GM12873 (cell line): Measurements from ENCODE around the gene HSPA5.

Source experiments
- CTCF ChIP-seq: IDR thresholded peaks from 2 replicates; pipeline ENCODE4 v1.5.1; 2012; ENCODE audit warnings: low read depth, mild to moderate bottlenecking, moderate library complexity, low read length, control low read depth; ENCODE audit not compliant: insufficient read depth; ENCODE audit errors: missing control alignments

The HSPA5 gene

GRCh38 chr9:125258160-125258785 is 17.1 kb upstream of the HSPA5 start:
- TF ChIP-seq CTCF, result no peak

DNA sequence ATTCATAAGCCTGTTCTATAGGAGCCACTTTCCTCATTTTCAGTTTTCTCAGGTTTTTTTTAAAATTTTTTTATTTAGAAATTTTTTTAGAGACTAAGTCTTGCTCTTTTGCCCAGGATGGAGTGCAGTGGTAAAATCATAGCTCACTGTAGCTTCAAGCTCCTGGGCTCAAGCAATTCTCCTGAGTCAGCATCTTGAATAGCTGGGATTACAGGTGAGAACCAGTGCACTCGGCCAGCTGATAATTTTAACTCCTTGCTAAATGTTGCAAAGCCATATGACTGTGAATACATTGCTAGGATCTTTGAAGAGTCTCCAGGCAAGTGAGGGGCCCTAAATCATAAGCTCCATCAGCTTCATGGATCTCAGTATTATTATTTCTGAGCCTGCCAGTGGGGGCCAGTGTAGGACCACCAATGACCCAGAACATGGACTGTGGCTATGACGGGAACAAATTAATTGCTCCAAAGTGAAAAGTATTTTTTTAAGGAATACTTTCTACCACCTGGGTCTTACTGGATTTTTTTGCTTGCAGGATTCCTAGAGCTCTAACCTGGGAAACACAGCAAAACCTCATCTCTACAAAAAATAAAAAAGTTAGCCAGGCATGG is 14.7 kb upstream of the HSPA5 start:
- peak; percentile 41 for TF ChIP-seq CTCF

DNA sequence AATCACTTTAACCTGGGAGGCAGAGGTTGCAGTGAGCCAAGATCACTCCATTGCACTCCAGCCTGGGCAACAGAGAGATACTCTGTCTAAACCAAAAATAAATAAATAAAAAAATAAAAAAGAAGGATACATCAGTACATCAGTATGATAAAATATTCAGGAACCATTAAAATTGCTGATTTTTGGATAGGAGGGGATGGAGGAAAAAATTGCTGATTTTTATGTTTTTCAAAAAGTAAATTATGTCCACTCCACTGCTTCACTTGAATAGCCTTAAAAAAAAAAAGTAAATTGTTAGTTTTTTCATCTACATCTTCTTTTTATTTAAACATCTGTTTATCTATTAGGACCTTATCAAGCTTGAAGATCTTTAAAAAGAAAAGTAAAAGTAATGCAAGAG is 13.1 kb upstream of the HSPA5 start:
- no peak for TF ChIP-seq CTCF

GRCh38 chr9:125246261-125246667 is 5.1 kb upstream of the HSPA5 start:
- no peak for TF ChIP-seq CTCF

- no peak for TF ChIP-seq CTCF
Observed at GRCh38 chr9:125243792-125244260, 2.7 kb upstream of the HSPA5 start.

DNA sequence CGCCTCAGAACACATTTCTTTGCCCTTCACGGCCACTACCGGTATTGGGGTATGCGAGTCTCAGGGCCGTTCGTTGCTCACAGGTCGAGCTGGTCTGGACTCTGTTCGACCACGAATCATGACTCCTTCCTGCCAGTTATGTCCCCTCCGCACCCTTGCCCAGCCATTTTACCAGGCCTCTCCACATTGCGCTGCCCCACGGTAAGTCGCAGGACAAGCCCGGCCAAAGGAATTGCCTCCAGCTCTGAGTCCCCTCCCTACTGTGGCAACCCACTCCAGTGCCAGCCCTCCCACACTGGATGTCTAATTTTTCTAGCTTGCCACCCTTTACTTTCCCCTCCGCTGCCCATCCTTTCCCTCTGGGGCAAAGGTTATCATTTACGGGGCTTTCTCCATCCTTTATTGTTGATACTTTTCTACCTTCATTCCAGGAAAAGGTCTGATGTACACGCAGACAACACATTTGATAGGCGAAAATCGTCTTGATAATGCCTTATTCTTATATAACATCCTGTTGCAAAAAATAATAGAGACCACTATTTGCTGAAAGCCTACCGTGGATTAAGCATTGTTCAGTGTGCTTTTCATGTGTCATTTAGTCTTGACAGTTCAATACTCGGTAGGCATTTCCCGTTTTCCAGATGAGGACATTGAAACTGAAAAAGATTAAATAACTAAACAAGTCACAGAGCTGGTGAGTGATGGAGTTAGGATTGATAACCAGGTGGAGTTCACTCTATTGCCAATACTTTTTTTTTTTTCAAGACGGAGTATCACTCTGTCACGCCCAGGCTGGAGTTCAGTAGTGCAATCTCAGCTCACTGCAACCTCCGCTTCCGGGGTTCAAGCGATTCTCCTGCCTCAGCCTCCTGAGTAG is 958 bp upstream of the HSPA5 start:
- TF ChIP-seq CTCF, result no peak

GRCh38 chr9:125240649-125240999 is 519 bp downstream of the HSPA5 start:
- TF ChIP-seq CTCF, result no peak
